Thyroid gland (tissue), 4 donors: ENCODE results near the gene USP17L15.
"Not testable (repeated sequence)": the region's sequence is repeated elsewhere in the genome, so short reads cannot be mapped to it uniquely, and the experiment has no call there.

Experiments
- POLR2A ChIP-seq, 2 donors: fragments of 450-650 bp; IDR thresholded peaks; one replicate each; pipeline ENCODE4 v1.6.1; 2017; ENCODE audit warnings: antibody characterized with exemption in 2 of 2, mild to moderate bottlenecking in 2 of 2, moderate library complexity in 1 of 2
- TF ChIP-seq, protein P1 (sequence below), 6 experiments: fragments of 200-600 bp in 3 of 6; fragments of 450-650 bp in 3 of 6; sonication (generic) in 3 of 6; IDR thresholded peaks; one replicate each; pipeline ENCODE4 v1.5.1; 2016 to 2019; ENCODE audit warnings: antibody characterized with exemption in 6 of 6, mild to moderate bottlenecking in 2 of 6, inconsistent platforms in 1 of 6, moderate library complexity in 1 of 6

DNA sequence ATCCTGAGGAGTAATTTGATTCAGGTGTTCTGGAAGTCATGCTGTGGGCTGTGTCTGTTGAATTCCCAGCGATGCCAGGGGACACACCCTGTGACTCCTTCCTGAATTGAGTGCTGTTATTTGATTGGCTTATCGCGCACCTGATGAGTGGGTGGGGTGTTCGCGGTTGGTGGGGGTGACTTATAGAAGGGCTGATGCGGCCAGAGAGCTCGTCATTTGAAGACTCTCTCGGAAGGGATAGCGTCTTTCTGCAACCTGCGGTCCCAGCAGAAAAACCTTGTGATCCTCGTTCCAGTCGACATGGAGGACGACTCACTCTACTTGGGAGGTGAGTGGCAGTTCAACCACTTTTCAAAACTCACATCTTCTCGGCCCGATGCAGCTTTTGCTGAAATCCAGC lies 33.1 kb downstream of the USP17L15 start, which contains the start of gene USP17L22:
- TF ChIP-seq, protein P1, sequence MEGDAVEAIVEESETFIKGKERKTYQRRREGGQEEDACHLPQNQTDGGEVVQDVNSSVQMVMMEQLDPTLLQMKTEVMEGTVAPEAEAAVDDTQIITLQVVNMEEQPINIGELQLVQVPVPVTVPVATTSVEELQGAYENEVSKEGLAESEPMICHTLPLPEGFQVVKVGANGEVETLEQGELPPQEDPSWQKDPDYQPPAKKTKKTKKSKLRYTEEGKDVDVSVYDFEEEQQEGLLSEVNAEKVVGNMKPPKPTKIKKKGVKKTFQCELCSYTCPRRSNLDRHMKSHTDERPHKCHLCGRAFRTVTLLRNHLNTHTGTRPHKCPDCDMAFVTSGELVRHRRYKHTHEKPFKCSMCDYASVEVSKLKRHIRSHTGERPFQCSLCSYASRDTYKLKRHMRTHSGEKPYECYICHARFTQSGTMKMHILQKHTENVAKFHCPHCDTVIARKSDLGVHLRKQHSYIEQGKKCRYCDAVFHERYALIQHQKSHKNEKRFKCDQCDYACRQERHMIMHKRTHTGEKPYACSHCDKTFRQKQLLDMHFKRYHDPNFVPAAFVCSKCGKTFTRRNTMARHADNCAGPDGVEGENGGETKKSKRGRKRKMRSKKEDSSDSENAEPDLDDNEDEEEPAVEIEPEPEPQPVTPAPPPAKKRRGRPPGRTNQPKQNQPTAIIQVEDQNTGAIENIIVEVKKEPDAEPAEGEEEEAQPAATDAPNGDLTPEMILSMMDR (IDR thresholded peaks at IDR 0.05), result not testable (repeated sequence)
- TF ChIP-seq POLR2A (IDR thresholded peaks at IDR 0.05), result not testable (repeated sequence)
